Upper lobe of left lung (tissue), 4 donors: ENCODE results near the gene PHYHIPL.

ENCODE experiments used
- EP300 ChIP-seq, 4 donors: sonication (generic); formaldehyde crosslinking; IDR thresholded peaks; one replicate each; pipeline ENCODE4 v1.5.1; 2017; ENCODE audit warnings: antibody characterized with exemption in 4 of 4, control low read depth in 2 of 4
- POLR2A ChIP-seq, 4 donors: fragments of 450-650 bp; IDR thresholded peaks; one replicate each; pipeline ENCODE4 v1.5.1; 2016 to 2017; ENCODE audit warnings: antibody characterized with exemption in 4 of 4, mild to moderate bottlenecking in 2 of 4
- TF ChIP-seq, protein P1 (sequence below), 6 experiments: fragments of 450-650 bp in 4 of 6; fragments of 200-600 bp in 2 of 6; sonication (generic) in 2 of 6; IDR thresholded peaks; one replicate each; pipeline ENCODE4 v1.5.1; 2016 to 2019; ENCODE audit warnings: antibody characterized with exemption in 6 of 6

DNA sequence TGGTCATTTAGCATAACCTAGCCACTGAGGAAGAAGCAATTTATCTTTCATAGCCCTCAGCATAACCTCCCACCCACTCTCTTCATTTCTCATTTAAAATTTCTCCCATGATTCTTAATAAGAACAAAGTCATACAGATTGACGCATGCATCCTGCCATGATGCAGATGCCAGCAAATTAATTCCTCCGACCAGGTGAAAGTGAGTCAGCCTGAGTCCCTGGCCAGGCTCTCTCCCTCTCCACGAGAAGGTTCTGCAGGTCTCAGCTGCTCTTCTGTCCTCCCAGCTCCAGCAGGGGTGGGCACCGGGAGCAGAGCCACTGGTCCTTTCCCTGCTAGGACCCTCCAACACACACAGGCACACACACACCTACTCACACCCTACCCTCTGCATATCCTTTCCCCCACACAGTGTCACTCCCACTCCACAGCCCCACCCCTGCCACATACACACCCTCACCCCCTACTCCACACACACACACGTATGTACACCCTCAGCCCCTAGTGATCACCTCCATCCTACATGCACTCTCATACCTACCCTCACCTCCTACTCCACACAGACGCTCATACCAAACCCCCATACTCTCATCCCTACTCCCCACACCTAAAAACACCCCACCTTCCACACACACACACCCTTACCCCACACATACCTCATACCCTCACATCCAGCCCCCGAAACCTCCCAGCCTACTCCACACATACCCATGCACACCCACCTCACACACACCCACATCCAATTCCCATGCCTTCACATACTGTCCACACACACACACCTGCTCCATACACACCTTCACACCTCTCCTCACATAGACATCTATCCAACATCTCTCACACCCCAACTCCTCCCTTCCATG lies 107.9 kb downstream of the PHYHIPL start:
- TF ChIP-seq, protein P1, sequence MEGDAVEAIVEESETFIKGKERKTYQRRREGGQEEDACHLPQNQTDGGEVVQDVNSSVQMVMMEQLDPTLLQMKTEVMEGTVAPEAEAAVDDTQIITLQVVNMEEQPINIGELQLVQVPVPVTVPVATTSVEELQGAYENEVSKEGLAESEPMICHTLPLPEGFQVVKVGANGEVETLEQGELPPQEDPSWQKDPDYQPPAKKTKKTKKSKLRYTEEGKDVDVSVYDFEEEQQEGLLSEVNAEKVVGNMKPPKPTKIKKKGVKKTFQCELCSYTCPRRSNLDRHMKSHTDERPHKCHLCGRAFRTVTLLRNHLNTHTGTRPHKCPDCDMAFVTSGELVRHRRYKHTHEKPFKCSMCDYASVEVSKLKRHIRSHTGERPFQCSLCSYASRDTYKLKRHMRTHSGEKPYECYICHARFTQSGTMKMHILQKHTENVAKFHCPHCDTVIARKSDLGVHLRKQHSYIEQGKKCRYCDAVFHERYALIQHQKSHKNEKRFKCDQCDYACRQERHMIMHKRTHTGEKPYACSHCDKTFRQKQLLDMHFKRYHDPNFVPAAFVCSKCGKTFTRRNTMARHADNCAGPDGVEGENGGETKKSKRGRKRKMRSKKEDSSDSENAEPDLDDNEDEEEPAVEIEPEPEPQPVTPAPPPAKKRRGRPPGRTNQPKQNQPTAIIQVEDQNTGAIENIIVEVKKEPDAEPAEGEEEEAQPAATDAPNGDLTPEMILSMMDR (IDR thresholded peaks at IDR 0.05): no peak
- TF ChIP-seq EP300 (IDR thresholded peaks at IDR 0.05) (no peak), POLR2A (IDR thresholded peaks at IDR 0.05) (no peak)
